NCI-H748 treated with DMSO at 0.1 percent for 48 hours (cell line): Measurements from ENCODE around the gene FBXL20.
"Not testable (repeated sequence)": the region's sequence is repeated elsewhere in the genome, so short reads cannot be mapped to it uniquely, and the experiment has no call there.

ENCODE experiments used
- DNase-seq: peaks from one replicate; lab custom pipeline; 2025; lab: John Stamatoyannopoulos, UW

The FBXL20 gene, protein sequence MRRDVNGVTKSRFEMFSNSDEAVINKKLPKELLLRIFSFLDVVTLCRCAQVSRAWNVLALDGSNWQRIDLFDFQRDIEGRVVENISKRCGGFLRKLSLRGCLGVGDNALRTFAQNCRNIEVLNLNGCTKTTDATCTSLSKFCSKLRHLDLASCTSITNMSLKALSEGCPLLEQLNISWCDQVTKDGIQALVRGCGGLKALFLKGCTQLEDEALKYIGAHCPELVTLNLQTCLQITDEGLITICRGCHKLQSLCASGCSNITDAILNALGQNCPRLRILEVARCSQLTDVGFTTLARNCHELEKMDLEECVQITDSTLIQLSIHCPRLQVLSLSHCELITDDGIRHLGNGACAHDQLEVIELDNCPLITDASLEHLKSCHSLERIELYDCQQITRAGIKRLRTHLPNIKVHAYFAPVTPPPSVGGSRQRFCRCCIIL

DNA sequence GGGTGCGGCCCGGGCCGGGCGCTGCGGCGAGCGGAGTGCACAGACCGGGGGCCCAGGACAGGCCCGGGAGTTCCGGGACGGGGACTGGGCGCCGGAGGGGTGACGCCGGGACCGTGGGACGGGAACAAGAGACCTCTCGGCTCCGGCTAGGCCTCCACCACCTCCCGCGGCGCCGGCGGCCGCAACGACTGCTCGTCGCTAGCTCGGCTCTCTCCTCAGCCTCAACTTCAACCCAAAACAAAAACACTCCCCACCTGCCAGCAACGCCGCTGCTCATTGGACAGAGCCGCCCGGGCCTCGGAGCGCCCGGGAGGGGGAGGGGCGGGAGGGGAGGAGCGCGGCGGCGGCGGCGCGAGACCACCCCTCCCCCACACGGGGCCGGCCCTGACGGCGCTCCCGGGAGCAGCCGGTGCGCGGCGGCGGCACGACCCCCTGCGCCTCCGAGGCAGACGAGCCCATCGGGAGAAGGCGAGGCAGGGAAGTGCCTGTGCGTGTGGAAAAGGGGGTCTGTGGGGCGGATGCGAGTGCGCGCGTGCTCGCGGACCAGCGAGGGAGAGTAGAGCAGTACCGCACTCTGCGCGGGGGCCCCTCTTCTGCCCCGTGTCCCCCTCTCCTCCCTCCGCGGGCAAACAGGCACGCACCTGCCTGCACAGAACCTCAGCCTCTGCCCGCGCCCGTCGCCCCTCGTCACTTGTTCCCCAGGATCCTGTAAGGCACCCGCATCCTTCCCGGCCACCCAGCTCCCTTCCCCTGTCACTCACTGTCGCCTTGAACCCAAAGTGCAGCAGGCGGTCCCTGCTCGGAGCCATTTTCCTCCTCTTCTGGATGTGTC lies at the start of gene FBXL20:
TSS of gene FBXL20 (minus strand) at position 215 of the 832 bp plus-strand sequence. CDS start 224 bp downstream, outside the sequence.
- DNase-seq = peak; percentile 65

DNA sequence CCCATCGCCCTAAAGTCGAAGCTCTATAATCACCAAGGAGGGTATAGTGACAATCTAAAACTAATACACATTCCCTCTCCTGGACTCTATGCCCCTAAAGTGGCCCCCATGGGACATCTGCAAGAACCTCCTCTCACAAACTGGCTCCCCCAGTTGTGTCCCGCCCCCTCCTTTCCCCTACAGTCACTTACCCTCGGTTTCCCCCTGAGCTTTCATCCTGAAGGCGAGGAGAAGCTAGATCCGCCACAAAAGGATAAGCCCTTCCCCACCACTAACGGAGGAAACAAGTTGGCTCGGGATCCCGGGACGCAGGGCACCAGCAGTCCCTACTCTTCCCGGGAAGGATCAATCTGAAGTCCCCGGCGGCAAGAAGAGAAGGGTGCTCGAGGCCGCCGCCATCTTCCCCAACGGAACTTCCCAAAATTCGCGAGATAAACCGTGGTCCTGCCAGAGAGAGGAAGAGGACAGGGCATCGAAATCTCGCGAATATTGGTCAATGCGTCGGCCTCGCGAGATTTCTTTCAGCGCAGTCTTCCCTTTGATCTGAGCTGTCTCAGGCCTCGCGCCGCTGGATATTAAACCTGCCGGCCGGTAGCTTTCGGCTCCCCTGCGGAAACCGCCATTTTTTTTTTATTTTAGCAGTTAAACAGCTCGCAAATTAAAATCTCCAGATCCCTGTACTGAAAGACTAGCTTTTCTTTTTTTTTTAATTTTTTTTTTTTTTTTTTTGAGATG lies 49.6 kb upstream of the FBXL20 start, which contains the start of gene MED1:
TSS of gene MED1 (minus strand) at position 417 of the 735 bp plus-strand sequence. CDS start at position 216, 201 bp downstream.
- DNase-seq = peak; percentile 95

DNA sequence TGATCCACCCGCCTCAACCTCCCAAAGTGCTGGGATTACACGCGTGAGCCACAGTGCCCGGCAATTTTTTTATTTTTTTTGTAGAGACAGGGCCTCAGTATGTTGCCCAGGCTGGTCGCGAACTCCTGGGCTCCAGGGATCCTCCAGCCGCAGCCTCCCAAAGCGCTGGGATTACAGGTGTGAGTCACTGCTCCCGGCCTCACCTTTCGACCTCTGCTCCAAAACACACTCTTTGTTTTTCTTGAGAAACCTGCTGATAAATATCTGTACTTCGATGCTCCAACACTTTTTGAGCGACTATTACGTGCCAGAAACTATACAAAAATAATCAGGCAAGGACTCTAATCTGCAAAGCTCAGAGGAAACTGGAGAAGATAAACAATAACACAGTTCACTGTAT lies 48.6 kb upstream of the FBXL20 start:
- no peak for DNase-seq

DNA sequence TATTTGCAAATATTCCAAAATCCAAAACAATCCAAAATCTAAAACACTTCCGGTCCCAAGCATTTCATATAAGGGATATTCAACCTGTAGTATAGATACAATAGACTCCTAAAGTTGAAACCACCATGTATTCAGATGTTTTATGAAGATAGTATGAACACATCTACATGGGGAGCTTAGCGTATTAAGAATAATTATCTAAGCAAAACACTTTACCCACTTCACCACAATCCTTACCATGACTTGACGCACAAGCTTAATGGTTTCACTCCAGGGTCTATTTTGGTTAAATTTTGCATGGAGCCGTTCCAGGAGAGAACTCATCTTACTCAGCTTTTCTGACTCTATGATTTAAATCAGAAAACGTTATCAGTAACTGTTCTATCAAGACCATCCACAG lies 46.1 kb upstream of the FBXL20 start:
- DNase-seq = no peak

DNA sequence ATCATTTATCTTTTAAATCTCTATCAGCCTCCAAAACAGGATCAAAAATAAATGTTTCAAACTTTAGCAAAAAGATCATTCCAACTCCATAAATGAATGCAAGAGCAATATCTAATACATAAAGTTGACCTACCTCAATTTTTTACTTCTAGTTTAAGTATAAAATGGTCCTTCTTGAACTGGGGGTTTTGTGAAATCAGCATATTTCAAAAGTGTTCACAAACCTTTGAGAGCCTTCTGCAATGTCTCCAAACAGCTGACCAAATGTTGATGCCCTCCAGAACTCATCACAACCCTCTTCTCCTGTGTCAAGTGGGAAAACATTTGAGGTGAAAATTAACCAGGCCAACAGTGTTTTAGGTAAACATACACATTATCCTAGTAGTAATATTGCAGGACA lies 41.9 kb upstream of the FBXL20 start:
- no peak for DNase-seq

DNA sequence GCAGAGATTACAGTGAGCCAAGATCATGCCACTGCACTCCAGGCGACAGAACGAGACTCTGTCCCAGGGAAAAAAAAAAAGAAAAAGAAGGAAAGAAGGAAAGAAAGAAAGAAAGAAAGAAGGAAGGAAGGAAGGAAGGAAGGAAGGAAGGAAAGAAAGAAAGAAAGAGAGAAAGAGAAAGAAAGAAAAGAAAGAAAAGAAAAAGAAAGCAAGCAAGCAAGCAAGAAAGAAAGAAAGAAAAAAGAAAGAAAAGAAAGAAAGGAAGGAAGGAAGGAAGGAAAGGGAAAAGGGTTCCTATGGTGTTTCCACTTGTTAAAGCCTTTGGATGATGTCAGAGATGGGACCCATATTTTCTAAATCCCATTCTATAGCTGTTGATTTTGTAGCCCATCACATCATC lies 38.4 kb upstream of the FBXL20 start:
- DNase-seq = not testable (repeated sequence)

DNA sequence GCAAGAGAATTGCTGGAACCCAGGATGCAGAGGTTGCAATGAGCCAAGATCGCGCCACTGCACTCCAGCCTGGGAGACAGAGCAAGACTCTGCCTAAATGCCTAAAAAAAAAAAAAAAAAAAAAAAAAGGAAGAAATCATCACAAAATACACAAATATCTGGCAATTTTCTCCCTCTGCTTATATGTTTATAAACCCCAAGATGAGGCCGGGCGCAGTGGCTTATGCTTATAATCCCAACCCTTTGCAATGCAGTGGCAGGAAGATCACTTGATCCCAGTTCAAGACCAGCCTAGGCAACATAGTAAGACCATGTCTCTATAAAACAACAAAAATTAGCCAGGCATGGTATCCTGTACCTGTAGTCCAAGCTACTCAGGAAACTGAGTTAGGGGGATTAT lies 28.2 kb upstream of the FBXL20 start:
- DNase-seq = no peak

DNA sequence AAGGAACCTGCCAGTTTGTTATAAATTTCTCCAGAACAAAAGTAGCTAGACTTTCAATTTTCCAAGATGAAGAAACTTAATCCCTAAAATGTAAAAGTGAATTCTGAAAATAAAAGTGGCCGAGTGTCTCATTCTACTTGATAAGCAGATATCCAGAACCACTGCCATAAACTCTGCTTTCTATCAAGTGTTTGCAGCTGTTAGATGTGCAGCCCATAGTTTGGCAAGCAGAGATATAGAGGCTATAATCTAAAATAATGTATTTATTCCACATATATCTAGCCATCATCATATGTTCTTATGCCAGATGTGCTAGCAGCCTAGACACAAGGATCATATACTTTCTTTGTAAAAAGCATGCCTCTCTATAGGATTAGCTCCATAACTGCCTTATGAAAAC lies 14.7 kb upstream of the FBXL20 start:
- no peak for DNase-seq

DNA sequence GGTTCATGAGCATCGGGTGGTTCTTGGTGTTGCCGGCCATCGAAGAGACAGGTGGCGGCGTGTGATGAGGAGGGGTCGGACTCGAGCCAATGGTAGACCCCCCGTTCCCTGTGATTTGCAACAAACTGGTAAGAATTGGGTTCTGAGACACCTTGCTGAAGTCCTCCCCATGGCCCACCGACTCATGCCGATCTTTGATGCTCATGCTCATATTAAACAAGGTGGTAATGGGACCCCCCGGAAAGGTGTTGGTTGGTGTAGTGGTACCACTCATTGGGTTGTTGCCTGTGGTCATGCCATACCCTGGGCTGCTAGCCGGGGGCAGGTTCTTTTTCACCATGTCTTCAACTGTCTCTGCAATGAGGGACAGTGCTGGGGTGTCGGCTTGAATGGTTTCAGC lies 8.9 kb upstream of the FBXL20 start:
- DNase-seq = no peak

DNA sequence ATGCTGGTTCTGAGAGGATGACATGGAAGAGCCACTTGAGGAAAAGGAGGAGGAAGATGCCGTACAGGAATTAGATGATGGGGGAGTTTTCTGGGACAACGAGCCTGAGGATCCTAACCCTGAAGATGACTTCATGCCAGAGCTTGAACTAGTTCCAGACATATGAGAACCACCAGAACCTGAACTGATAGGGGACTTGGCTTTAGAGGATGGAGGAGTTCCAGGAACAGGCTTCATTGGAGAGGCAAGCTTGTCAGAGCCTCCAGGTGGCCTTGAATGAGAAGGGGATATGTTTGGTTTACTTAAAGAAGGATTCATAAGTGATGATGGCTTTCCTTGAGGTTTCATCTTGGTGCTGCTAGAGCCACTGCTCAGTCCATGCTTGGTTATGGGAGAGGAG lies 6.9 kb upstream of the FBXL20 start:
- DNase-seq = no peak

DNA sequence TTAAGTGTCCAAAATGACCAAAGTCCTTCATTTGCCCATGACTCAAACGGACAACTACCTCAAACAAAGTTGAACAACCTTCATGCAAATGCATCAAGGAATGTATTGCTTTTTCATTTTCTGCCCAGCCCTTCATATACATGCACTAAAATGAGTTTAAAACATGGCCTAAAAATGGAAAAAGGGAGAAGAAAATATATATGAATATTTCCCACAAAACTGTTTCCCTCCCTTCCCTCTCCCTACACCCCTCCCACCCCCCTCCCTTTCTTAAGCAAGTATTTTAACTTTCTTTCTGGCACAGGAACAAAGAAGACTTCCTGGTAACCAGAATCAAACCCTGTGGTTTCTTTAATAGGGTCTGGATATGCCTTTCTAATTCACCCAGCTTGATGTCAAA lies 5.5 kb upstream of the FBXL20 start:
- DNase-seq = no peak

DNA sequence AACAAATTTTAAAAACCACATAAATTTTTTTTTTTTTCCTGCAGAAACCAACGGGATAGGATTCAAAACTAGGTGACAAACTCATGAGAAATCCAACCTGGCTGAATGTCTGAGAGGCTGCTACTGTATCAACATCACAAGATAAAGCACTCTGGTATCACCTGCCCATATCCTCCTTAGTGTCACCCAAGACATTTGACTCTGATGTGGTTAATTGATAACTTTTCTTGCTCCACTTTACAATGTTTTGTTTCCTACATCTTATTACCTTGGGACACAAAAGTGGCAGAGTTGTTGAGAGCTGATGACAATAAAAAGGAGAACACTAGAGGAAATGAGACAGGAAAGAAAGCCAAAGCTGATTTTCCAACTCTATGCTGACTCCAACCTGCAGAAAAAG lies 4.0 kb upstream of the FBXL20 start:
- no peak for DNase-seq

DNA sequence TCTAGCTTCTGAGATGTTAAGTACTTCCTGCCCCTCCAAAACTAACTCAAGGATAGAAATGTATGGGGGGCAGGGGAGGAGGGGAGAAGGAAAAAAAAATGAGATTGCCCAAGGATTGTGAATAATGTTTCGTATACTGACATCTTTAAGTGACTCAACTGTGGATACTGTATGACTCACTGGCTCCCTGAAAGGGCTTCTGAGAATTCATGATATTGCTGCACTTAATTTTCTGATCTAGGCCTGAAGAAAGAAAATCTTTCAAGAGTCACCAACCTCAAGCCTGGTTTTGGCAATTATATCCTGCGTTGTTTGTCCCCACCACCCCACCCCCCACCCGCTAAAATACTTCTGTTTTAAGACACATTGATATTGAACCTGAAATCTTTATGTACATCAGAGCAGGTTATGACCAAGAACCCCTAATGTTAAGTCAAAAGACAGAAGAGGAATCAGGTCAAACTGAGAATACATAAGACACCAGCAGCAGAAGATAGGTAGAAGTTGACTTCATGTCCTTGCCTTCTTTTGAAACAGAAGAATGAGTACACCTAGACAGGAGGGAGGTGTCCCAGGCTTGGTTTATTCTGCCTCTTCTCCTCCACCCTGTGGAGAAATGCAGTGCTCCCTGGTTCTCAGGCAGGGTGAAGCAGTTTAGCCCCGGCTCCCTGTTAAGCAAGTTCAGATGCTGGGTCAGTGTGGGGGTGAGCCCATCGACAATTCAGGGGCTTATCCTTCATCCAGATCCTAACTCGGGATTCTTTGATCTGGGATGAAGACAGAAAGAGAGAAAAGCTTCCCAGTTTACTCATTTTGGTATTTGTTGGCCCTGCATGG lies 3.3 kb upstream of the FBXL20 start:
- DNase-seq = no peak

DNA sequence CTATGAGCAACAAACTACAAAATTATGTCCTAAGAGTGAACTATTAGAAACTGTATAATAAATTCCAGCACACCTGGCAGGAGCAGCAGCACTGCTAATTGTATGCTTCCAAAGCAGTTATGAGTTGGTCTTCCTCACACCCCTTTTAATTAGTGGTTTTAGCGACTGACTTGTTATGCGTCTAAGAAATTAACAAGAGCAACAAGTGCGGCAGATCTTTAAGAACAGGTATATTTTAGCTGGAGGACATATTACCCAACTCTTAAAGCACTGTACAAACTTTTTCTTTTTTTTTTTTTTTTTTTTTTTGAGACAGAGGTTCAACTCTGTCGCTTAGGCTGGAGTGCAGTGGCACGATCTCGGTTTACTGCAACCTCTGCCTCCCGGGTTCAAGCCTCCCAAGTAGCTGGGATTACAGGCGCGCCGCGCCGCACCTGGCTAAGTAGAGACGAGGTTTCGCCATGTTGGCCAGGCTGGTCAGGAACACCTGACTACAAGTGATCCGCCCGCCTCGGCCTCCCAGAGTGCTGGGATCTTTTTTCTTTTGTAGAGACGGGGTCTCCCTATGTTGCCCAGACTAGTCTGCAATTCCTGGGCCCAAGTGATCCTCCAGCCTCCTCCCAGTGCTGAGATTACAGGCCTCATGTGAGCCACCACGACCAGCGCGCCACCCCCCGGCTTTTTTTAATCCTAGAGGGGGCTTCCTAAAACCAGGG lies 1.6 kb upstream of the FBXL20 start:
- no peak for DNase-seq

DNA sequence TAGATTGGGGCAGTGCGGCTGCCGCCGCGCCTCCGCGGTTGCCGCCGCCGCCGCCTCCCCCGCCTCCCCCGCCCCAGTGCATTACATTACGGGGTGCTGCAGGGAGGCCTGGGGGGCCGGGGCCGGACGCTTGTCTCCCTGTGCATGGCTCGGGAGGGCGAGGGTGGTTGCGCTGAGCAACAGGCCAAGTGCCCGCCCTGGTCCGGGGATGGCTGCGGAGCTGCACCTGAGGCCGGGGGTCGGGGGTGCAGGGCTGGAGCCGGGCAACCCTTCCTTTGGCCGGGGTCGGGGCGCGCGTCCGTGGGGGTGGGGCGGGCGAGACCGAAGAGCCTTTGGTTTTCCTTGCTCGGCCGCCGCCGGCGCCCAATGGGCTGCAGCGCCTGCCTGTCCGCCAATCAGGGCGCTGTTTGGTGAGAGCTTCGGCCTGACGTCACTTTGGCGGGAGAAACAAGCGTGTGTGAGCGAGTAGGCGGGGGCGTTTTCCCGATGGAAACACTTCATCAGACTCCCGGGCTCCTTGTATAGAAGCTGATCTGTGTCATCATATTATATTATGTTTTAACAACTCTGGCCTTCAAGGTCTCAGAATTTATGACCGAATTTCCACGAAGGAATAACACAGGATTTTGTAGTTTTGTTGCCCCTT lies 941 bp upstream of the FBXL20 start:
- DNase-seq = peak; percentile 82

DNA sequence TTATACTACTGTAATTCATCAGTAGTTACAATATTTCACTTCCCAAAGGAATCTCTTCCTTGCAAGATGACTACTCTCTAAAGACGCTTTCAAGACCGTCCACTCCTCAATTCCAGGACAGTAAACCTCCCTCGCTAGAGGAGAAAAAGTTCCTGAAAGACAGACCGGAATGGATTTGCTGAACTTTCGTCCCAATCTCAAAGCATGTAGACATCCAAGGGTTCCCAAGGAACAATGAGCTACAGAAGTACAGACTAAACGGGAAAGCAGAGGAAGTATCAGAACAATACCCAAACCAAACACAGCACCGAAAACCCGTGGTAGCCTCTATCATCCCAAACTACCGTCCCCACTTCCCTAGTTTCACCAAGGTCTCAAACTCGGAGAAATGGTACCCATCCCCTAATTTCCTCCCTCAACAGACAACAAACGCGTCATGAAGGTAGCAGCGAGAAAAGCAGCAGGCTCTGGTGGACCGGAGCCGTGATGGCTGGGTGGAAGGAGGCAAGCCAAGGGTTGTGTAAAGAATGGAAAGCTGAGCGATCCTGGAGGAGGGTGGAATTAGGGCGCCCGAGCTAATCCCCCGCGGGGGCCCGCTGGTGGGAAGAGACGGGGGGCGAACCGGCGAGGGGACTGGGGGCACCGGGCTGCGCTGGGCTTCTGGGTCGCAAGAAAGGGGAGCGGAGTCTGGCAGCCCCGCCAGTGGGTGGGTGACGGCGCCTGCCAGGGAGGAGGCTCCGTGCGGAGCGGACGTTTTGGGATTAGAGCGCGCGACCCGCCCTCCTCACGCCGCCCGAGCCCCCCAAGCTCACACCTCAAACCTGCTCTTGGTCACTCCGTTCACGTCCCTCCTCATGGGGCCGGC lies 647 bp downstream of the FBXL20 start:
- DNase-seq = no peak

DNA sequence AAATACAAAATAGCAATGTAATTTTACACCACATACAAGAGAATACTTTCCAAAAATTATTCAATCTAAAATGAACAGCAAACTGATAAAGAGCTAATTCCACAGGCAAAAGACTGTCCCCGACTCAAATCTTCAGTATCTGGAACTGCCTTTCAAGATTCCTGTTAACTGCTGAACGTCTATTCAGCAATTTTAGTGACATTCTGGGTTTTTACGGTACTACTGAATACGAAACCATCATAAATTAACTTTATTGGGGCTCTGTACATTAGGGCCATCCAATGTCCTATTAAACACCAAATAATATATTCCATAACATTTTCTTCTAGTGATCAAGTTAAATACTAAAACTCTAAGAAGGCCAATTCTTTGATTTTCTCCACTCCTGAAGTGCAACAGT lies 1.6 kb downstream of the FBXL20 start:
- DNase-seq = no peak

DNA sequence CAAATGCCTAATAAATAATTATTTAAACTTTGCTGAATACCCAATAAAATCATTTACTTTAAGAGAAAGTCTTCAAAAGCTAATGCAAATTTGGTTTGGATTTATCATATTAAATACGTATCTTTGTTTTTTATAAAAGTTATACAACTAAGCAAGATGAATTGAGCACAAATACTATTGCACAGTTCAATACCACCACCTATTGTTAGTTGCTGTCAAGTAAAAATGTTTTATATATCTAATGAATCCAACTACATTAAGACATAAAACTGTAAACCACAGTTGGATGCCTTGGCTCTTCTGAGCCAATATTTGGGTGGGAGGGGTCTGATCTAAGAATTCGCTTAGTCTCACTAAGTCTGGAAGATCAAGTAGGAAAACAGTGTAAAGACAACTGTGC lies 7.7 kb downstream of the FBXL20 start:
- DNase-seq = no peak

DNA sequence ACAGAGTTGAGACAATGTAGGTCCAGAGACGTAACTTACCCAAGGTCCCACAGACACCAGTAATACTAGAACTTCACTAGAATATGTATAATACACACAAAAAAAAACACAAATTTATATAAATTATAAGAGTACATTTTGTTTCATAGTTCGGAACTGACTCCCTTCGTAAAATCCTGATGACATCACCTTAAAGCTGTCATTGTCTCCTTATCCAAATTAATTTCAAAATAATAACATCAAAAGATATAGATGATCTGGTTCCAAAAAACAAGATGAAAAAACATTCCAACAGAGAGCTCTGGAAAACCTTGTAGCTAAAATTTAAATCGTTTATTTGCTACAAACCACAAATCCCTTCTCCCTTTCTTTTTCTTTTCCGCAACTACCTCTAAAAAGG lies 10.0 kb downstream of the FBXL20 start:
- DNase-seq = no peak
